ENCODE results near the gene S100A13. TPM values are rescaled to one million over a fixed set of nuclear protein-coding genes. Genes with fewer than 3 reads are reported as not detected.
"Not testable (repeated sequence)": the region's sequence is repeated elsewhere in the genome, so short reads cannot be mapped to it uniquely, and the experiment has no call there.

S100A13 gene
- total and polyA plus RNA-seq, 9 of the 15 experiments (the other 6 are each of a cell fraction or from before 2014, with no cell fraction given): 41.9 to 129 (median 58.0) TPM

GRCh38 chr1:153588482-153588881, 38.8 kb downstream of the S100A13 start (continued):
- TF ChIP-seq XRCC3 (IDR thresholded peaks at IDR 0.05) (no peak), RNF219 (CRISPR knock-in tag; IDR thresholded peaks at IDR 0.05) (no peak), IRF9 (tag; IDR thresholded peaks at IDR 0.05) (no peak)

GRCh38 chr1:153588033-153588432, 39.3 kb downstream of the S100A13 start:
- H3K4me2 ChIP-seq (ENCODE audit: insufficient read depth, low read length); H3K27ac ChIP-seq (ENCODE audit: extremely low read depth, low read depth, low read length); H3K9me3 ChIP-seq (replicated peaks; ENCODE audit: control insufficient read depth, insufficient read depth, low read depth, low read length); H3K36me3 ChIP-seq (ENCODE audit: control insufficient read depth, insufficient read depth, low read length); H3K4me1 ChIP-seq (replicated peaks in 1 of 2; ENCODE audit: control insufficient read depth in 2 of 2, insufficient read depth in 2 of 2, low read length in 2 of 2); H4K20me1 ChIP-seq (replicated peaks; ENCODE audit: control insufficient read depth, insufficient read depth, low read length); H3K4me3 ChIP-seq; H3K27me3 ChIP-seq (ENCODE audit: control insufficient read depth in 2 of 2, insufficient read depth in 2 of 2, low read length in 2 of 2); BruUV-seq (replicated peaks); CTCF ChIA-PET (ENCODE audit: low intra/inter-chr PET ratio); H3K79me2 ChIP-seq (ENCODE audit: control insufficient read depth, insufficient read depth, low read length); H3K9ac ChIP-seq (ENCODE audit: insufficient read depth in 1 of 2, low read depth in 2 of 2, low read length in 2 of 2); H3K9me1 ChIP-seq (ENCODE audit: control insufficient read depth, insufficient read depth, low read length); POLR2A ChIA-PET; ATAC-seq; intact Hi-C loops (cut with micrococcal nuclease); in situ Hi-C loops (cut with MboI); H2AFZ ChIP-seq (ENCODE audit: low read depth, low read length); DNase-seq (ENCODE audit: extremely low read depth in 1 of 4, low spot score in 3 of 4); FAIRE-seq; TF ChIP-seq CEBPG (CRISPR knock-in tag; IDR thresholded peaks at IDR 0.05): not testable (repeated sequence)
- TF ChIP-seq CEBPG (tag; conservative IDR thresholded peaks at IDR 0.05 in 1 of 2, IDR thresholded peaks at IDR 0.05 in 1 of 2) (0 out of 4 replicates have a peak, but pooled peaks of 1 of the 2 experiments have one; percentile 9), CEBPB (tag; IDR thresholded peaks at IDR 0.05) (peak; percentile 54)
- 42% methylated on average over 9 of the region's 10 CpGs for WGBS (ENCODE audit: insufficient coverage, low coverage, missing lambda C conversion rate)

Measured in K562 (cell line).